NOMO-1 (cell line): ENCODE data around the gene STARD9.
"Not testable (repeated sequence)": the region's sequence is repeated elsewhere in the genome, so short reads cannot be mapped to it uniquely, and the experiment has no call there.

Source experiments
- DNase-seq, 2 experiments: peaks; one replicate each; lab custom pipeline; 2025; ENCODE audit not compliant: unreplicated experiment in 2 of 2; lab: John Stamatoyannopoulos, UW

Gene STARD9

DNA sequence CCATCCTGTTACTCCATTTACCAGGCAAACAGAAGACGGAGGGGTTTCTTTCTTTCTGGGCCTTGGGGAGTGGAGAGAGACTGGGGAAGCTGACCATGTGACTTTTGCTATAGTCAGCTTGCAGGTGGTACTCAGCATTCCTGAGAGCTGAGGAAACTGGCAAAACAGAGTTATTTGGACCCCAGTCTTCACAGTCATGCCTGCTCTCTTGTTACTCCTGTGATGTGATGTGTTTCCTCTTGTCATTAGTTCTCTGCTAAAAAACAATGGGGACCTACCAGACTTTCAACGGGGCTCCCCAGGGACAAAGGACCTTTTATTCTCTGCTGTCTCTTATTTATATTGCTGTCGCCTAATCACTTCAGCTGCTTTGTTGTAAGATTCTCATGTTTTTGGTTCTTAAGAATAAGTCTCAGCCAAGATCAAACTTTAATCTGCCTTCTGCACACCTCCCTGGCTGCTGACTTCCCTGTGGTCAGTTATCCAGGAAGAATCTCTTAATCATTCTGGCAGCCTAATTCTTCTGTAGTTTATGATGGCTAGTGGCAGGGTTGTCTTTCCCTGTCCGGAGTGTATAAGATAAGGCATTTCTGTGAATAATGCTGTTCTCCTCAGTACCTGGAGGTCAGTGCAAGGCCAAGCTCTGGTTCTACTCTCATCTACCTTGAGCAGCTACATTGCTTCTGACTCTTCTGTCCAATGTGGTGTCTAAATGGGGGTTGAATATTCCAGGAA is 8.8 kb downstream of the STARD9 start:
- DNase-seq: no peak

DNA sequence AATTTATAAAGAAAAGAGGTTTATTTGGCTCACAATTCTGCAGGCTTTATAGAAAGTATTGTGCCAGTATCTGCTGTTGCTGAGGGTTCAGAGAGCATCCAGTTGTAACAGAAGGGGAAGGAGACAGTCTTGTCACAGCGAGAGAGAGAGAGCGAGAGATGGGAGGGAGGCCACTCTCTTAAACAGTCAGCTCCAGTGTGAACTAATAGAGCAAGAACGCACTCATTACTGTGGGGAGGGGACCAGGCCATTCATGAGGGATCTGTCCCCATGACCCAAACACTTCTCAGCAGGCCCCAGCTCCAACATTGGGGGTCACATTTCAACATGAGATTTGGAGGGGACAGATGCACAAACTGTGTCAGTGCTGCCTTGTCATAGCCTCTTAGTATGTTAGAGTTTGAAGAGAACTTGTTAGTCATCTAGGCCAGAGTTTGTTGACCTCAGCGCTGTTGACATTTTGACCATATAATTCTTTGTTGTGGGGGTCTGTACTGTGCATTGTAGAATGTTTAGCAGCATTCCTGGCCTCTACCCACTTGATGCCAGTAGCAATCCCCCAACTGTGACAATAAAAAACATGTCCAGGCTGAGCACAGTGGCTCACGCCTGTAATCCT is 15.3 kb downstream of the STARD9 start:
- DNase-seq: no peak

- DNase-seq: no peak
These were observed 16.0 kb downstream of the STARD9 start for GRCh38 chr15:42591238-42591934.

- no peak for DNase-seq
These were observed 17.3 kb downstream of the STARD9 start for GRCh38 chr15:42592716-42593115.

GRCh38 chr15:42593143-42593542 is 17.7 kb downstream of the STARD9 start:
- DNase-seq: no peak

DNA sequence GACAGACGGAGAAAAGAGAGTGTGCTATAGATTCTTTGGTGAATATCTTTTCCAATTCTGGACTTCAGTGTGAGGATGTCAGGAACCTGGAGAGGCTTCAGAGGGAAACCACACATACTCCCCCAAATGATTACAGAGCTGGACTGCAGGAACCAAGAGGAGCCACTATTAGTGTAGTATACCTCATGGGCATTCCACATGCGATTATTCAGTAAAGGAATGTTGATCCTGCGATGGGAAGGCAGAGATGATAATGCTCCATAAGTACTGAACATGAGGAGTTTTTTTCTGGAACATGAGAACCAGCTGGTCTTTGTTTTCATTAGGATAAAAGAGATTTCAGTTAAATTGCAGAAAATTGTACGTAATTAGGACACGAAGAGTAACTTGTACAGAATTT is 18.7 kb downstream of the STARD9 start:
- DNase-seq: no peak

- DNase-seq: no peak
These were observed 20.3 kb downstream of the STARD9 start for GRCh38 chr15:42595626-42596240.

- DNase-seq: not testable (repeated sequence)
These were observed 25.9 kb downstream of the STARD9 start for GRCh38 chr15:42601316-42601715.

DNA sequence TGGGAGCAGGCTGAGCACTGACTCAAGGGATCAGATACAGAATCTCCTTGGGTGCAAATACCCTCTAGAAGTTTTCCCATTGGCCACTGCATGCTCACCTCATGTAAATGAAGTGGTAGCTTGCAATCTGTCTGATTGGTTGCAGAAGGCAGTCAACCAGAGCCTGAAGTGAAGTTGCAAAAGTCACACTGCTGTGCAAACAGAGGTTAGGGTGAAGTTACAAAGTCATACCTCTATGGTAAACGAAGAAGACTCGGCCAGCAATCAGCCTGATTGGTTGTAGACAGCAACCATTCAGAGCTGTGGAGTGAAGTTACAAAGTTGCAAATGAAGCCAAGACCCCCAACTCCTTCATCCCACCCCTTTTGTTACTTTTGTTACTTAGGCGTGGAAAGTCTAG is 27.1 kb downstream of the STARD9 start:
- no peak for DNase-seq

- DNase-seq: no peak
These were observed 28.6 kb downstream of the STARD9 start for GRCh38 chr15:42603978-42604377.

DNA sequence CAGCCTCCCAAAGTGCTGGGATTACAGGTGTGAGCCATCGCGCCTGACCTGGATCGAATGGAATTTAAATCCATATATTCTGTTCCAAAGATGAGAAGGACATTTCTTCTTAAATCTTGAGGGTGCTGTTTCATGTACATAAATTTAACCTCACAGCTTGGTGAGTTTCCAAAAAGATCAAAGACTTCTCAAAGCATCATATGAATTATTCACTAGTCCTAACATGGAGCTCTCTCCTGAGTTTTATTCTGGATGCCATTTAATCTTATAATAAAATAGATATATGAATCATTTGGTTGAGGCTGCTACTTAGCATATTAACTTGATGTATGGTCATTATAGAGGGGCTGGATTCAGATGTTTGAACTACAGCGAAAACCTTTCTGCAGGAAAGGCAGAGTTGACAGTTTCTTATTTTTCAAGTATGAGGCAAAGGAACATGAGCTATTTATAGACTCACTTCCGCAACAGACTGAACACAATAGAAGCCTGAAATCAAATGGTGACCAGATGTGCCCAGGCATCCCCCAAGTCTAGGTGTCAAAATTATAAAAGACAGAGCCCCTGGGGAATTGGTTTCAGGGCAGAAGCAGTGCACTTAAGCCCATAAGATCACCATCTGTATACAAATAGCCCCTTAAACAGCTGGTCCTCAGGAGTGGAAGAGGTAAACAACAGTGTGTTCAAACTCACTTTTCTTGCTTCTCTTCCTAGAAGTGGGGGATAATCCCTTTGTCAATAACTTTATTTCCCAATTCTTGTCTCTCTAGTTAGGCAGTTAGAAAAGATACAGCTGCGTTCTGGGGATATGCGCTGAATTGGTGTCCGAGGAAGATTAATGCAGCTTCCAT is 29.7 kb downstream of the STARD9 start:
- DNase-seq: peak; percentile 39 to 76

- DNase-seq: no peak
These were observed 30.4 kb downstream of the STARD9 start for GRCh38 chr15:42605796-42606195.

DNA sequence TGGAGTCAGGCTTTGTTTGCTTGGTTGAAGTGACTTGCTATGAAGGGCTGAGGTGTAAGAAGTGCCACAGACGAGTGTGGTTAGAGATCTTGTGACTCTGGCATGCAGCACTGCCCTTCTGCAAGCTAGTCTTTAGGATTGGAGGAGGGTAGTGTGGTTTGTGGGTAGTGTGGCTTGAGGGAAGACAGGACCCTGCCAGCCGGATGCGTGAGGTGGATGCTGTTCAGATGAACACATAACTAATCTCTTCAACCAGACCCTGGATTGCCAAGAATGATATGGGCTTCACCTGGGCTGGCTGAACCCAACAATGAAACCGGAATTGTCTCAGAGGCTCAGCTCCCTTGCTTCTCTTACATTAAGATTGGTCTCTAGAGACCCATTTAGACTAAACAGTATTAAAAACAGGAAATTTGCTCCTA is 32.7 kb downstream of the STARD9 start:
- peak; percentile 66 to 79 for DNase-seq

GRCh38 chr15:42608752-42609488 is 33.5 kb downstream of the STARD9 start:
- no peak for DNase-seq

GRCh38 chr15:42611532-42611931 is 36.1 kb downstream of the STARD9 start:
- DNase-seq: no peak

- DNase-seq: no peak
These were observed 37.0 kb downstream of the STARD9 start for GRCh38 chr15:42612367-42612912.

GRCh38 chr15:42616107-42616506 is 40.7 kb downstream of the STARD9 start:
- DNase-seq: no peak

DNA sequence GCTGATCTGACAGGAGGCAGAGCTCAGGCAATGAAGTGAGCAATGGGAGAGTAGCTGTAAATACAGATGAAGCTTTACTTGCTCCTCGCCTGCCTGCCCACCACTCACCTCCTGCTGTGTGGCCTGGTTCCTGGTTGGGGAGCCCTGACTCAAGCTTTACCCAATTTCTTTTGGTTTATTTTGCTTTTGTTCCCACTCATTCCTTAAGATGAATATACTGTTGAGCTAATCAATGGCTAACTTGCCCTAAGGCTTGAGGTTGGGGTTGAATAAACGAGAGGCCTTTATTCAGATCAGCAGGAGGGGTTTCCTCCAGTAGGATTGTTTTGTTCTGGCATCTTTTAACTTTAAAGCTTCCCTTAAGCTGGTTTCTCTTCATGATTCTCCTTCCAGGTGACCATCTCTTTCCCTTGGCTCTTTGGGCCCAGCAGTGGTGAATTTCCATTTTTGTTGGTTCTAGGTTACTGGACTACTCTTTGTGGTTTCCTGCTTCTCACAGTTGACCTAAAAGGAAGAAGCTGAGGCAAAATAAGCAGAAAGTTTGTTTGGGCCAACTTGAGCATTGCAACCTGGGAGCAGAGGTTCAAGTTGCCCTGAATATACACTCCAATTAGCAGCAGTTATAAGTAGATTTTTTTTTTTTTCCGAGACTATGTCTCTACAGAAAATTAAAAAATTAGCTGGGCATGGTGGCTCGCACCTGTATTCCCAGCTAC is 44.4 kb downstream of the STARD9 start:
- DNase-seq: no peak

DNA sequence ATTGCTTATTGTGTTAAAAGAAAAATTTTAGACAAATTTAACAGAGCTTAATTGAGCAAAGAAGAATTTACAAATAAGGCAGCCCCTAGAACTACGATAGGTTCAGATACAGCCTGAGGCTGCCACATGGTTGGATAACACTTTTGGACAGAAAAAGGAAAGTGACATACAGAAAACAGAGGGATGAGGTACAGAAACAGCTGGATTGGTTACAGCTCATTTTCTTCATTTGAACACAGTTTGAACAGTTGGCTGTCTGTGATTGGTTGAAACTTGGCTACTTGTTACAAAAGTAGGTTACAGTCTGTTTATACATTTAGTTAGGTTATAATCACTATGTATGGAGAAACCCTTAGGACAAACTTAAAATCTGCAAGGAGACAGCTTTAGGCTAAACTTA is 46.0 kb downstream of the STARD9 start:
- no peak for DNase-seq
